HG02870 (cell line): ENCODE results near the gene FBXO9.
A peak's percentile ranks its signal among the peaks of the same experiment; 100 is the strongest.
"Not testable (repeated sequence)": the region's sequence is repeated elsewhere in the genome, so short reads cannot be mapped to it uniquely, and the experiment has no call there.

ENCODE experiments used
- ATAC-seq: cut with Tn5 transposase; IDR thresholded peaks from one replicate; pipeline ENCODE4 v1.9.1; 2021; ENCODE audit warnings: mild to moderate bottlenecking, moderate library complexity; ENCODE audit not compliant: unreplicated experiment

FBXO9 gene

DNA sequence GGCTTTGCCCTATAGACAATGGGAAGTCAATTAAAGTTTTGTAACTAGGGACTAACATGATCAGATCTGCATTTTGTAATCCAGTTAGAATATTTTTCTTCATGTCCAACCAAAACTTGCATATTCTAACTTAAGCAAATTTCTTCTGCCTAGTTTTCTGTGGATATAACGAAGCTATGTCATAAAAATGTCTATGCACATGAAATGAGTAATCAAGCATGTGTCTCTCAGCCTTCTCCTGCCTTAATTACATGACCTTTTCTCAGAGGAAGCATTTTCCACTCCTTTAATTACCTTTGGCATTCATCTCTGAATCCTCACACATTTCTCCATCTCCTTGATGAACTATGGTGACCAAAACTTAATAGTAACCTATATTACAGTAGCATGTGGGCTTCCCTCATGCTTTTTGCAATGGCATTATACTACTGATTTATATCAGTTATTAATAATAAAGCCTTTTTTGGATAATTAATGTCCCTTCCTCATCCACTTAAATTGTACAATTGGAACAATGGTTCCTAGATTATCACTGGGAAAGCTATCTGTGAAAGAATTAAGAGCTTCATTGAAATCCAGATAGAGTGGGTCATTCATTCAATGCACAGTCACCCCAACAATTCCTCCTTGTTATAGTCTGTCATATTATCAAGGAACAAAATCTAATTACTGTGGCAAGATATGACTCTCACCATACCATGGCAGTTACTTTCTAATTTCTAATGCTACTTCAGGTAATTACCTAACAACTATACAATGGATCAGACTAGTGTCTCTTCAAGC, 19.1 kb upstream of the FBXO9 start:
- ATAC-seq: no peak

DNA sequence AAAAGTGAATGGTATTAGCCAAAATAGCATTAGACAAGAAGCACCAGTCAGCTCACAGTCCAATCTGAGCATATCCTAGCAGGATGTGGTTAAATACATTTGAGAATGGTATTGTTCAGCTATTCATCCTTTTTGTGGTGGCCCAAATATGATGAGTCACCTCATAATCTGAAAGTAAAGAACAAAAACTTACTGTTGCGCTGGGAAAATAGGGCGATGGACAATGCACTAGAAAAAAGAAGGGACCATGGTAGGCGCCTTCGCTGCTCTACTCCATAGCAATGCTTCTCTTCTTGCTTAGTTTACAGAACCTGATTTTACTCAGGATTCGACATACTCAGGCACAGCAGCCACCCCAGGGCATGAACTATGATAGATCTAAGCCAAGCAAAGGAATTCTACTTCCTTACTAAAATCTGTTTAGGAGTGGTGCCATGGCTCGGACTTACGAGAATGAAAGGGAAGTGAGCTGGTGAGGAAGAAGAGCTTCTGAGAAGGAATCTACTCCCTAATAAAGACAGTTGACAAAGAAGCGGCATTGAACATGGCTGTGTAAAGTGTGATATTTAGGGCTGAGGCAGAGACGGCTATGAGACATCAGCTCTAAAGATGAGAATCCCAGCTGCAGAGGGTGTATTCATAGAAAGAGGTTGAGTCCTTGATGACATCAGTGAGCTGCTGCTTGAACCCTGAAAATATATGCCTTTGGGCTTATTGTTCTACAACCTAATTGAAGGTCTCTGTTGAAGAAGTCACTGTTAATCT, 16.6 kb upstream of the FBXO9 start:
- ATAC-seq: peak; percentile 87

DNA sequence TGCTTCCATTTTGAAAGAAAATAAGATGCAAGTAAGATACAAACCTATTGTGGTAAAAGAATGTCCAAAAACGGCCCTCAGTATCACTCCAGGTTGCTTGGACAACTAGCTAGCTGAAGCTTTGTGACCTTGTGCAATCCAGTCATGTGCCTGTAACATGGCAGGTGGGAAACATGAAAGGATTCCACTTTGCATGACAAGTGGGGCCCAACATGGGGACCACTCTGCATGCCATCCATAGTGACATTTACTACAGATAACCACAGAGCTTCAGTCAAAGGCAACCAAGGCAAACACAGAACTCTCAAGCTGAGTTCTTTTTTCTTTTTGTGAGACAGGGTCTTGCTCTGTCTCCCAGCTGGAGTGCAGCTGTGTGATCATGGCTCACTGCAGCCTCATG, 15.8 kb upstream of the FBXO9 start:
- no peak for ATAC-seq

DNA sequence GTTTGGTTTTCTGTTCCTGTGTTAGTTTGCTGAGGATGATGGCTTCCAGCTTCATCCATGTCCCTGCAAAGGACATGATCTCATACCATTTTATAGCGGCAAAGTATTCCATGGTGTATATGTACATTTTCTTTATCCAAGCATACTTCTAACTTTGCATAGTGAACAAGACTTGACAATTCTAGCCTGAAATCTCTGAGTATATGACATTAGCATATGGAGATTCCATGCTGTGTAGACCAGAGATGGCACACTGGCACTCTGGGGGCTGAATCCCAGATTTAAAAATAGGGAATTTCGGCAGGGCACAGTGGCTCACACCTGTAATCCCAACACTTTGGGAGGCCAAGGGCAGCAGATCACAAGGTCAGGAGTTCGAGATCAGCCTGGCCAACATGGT, 13.1 kb upstream of the FBXO9 start:
- ATAC-seq: not testable (repeated sequence)

DNA sequence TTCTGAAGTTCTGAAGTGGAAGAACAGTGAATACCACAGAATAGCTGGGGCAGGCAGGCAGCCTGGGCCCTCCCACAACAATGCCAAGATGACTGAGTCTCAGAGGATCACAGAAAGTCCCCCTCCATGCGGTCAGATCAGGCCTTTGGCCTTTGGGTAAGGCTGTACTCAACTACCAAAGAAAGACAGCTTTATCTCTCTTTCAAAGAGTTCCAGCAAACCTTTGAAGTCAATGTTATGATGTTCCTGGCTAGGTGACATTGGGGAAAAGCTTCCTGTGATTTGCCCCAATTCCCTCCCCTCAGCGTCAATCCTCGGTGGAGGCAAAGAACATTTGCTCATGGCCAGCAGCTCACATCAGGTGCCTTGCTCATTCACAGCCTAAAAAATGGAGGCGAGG, 10.7 kb upstream of the FBXO9 start:
- no peak for ATAC-seq

DNA sequence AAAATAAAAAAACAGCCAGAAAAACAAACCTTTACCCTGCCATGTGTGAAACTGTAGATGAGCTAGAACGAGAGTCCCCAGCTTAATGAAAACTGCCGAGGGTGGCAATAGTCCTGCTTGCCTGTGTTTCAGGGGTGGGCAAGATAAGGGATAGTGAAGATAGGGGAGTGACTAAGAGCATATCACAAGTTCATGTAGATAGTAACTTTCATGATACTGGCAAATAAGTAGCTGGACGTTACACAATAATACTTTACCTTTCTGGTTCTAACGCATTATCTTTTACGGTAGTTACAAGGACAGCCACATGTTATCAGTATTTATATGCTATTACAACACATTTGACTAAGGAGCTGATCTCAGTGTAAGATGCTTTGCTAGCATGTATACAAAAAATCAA, 9.3 kb upstream of the FBXO9 start:
- ATAC-seq: no peak

DNA sequence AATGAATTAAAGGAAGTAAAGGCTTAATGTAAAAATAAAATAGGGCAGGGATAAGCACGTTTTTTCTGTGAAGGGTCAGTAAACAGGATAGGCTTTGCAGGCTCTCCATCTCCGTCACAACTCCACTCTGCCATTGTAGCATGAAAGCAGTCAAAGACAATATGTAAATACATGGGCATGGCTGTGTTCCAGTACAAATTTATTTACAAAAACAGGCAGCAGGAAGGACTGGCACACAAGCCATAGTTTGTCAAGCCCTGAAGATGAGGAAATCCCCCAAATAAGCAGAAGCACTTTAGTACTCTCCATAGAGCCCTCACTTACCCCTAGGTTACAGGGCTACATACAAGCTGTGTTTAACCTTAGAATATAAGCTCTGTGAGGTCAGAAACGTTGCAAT, 8.9 kb upstream of the FBXO9 start:
- ATAC-seq: no peak

DNA sequence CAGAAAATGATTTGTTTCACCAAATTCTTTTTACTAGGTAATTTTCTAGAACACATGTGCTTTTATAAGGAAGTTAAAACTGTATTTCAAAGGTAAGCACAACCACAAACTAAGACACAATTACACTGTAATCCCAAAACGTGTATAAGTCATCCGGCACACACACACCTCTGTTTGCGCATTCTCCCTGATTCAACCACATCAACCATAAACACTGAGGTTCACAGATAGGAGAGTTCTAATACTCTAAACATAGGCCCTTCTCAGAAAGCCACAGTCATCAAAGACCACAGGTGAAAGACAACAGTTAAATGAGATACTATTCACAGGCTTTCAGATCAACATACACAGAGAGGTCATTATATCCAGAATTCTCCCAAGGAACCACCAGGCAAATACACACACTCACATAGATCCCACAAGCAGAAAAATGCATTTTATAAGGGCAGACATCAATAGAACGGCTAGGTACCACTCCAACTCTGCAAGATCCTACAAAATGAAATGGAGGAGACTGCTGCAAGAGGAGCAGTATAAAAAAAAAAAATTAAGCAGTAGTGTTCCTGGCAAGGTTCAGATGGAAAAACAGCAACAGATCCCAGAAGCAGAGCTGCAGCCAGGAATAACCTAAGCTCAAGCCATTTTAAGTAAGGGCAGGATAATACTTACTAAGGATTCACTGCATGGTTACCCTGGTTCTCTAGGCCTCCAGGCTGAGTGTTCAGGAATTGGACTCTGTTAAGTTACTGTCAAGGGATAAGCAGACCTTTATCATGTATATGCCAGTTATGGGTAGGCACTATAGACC, 6.6 kb upstream of the FBXO9 start:
- ATAC-seq: no peak

DNA sequence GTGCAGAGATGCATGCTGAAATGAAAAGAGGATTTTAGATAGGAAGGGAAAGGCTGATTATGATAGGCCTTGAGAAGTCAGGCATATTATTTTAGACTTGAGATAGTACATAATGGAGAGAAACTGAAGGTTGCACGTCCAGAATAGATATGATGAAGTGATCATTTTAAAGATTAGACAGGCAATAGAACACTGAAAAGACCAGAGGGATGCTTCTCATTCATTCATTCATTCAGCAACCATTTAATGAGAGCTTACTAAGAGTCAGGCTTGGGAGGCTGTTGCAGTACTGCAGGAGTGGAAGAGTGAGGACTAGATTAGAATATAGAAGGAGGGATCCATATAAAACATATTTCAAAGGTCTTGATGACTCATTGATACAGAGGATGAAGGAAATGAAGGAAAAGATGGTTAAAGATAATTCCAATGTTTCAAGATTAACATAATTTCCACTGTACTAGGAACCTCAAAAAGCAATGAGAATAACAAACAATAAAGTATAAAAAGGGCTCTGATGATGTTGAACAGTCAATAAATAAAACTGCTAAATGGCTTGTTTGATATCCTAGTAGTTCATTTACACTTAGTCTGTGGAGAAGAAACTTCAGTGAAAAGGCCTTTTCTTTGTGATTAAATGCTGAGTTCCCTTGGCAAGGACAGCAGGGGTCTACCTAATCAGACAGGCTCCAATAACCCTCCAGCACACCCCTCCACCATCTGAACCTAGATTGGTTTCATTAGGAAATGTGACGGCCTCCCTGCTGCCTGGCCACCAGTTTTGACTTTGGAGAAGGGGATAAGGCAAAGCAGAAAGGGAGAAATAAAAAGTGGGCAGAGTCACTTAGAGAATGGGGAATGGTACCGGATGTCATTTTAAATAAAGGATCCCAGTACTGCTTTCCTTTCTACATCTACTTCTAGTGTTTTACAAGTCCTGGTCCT, 5.3 kb upstream of the FBXO9 start:
- ATAC-seq: no peak

DNA sequence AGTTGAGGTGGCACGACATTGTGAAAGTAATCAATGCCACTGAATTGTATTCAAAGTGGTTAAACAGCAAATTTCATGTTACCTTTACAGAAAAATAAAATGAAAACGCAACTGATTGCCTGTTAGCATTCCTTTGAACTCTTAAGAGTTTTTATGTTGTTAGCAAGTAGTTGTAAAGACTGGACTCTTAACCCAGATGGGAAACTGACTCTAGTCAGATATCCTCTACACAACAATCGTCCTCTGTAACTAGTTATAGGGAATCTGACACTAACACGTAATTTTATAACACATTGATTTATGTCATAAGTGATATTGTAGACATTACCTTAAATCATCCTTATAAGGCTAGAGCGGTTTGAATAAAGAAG, 3.0 kb upstream of the FBXO9 start:
- no peak for ATAC-seq

DNA sequence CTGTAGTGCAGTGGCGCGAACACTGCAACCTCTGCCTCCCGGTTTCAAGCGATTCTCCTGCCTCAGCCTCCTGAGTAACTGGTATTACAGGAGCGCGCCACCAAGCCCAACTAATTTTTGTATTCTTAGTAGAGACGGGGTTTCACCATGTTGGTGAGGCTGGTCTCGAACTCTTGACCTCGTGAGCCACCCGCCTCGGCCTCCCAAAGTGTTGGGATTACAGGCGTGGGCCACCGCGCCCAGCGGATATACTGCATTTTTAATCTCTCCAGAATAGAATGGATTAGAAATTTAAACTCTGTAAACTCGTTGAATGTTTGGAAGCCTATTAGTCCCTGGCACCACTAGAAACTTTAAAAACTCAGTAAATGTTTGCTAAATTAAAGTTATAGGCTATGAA, 949 bp upstream of the FBXO9 start:
- not testable (repeated sequence) for ATAC-seq

DNA sequence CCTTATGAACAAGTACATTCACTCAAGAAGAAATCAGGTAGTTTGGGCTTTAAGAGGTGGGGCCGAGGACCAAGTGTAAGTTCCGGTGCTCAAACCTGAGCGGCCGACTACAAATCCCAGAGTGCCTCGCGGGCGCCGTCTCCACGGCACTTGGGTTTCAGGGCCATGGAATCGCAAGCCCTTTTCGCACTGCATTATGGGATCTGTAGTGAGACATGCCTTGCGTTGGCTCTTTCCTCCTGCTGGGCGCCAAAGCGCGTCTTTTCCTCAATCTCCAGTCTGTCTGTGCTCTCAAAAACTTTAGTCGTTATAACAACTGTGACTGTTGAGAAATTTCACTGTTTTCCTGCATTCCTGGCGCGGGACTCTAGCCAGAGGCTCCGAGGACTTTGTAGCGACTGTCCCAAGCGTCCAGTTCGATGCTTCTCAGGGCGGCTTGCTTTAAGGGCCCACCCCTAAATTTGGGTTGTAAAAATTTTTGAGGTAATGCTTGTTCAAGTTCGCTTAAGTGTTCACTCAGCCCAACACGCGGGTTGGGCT, 408 bp upstream of the FBXO9 start:
- peak; percentile 68 for ATAC-seq

DNA sequence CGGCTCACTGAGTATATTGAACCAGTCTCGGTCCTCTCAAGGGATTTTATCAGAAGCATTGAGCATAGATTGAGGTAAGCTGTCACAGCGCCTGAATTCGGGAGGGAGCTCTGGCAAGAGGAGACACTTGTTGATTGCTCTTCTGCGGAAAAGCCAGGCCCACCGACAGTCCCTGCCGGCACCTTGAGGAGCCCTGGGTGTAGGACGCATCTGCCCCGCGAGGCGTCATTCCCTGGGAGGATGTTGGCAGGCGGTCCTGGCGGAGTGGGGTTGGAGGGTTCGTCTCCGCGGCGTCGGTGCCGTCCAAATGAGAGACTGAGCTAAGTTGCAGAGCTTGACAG, 843 bp downstream of the FBXO9 start:
- ATAC-seq: no peak

DNA sequence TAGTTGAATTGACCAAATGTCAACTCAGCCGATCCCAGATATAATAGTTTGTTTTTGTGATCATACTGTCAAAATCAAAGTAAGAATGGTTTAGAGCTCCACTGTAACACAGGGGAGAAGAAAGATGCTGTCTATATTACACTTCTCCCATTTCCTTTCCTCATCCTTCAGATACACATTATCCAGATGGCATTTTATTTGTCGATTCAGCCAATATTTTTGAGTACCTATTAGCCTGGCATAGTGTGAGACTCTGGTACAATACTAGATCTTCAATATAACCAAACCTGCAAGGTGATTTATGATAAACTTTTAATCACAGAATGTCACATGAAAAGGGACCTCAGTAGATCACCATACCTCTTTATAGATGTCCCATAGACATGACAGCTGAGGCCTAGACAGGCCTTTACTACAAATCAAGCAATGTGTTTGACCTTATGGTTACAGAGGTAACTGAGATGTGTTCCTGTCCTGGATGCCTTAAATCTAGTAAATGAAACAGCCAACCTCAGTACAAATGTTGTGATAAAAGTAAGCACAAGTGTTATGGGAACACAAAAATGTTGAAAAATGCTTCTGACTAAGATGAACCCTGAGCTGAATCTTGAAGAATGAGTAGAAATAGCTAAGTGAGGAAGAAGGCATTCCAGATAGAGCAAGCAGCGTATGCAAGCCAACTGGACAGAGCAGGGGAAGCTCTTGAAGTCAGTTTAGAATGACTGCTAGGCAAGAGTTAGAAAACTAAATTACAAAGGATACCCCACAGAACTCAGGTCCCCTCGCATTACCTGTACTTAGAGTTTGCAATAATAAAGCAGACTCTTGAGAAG, 1.9 kb downstream of the FBXO9 start:
- ATAC-seq: no peak

DNA sequence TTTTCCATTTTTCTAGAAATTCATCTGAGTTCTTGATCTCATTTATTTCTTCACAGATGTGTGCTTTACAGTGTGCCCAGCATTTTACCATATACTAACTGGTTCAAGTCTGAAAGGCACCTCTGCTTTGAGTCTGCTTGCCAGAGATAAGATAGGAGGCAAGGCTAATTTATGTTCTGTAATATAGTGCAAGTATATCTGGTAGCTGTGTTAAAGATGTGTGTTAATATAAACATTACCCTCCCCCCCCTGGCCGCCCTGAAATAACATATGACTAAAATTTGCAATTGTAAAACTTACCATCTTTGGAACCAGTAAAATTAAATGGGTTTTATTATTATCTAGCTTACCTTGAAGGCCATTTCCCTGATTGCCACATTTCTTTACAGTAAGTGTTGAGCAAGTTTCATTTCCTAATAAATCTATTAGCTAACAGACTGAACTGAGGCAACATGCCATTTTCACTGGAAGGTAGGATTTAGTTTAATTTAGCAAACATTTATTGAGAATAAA, 2.7 kb downstream of the FBXO9 start:
- no peak for ATAC-seq

DNA sequence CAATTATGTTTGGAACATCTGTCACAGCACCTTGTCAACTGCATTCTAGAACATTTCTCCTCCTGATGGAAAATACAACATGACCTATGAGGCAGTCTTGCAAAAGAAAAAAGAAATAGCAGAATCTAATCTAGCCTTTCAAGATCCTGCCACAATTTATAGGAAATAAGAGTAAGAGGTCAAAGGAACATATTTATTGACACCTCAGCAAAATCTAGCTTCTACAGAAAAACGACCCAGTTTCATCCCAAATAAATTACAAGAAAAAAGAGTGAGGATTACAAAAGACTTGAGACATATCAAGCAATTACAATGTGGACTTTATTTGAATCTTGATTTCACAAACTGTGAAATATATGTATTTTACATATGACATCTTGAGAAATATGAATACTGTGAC, 4.2 kb downstream of the FBXO9 start:
- no peak for ATAC-seq

DNA sequence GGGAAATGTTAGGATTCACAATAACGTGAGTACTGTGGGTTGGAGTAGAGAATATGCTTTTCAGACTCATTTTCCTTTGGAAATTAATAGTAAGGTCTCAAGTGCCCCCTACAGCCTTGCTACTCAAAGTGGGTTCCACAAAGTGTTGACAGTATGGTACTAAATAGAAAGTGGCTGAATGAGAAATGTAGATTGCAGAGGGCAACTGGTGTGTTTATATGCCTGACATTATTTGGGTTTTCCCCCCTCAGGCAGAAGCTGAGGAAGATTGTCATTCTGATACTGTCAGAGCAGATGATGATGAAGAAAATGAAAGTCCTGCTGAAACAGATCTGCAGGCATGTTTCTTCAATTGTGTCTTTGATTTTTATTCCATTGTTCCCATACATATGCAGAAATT, 5.6 kb downstream of the FBXO9 start:
- ATAC-seq: peak; percentile 90

DNA sequence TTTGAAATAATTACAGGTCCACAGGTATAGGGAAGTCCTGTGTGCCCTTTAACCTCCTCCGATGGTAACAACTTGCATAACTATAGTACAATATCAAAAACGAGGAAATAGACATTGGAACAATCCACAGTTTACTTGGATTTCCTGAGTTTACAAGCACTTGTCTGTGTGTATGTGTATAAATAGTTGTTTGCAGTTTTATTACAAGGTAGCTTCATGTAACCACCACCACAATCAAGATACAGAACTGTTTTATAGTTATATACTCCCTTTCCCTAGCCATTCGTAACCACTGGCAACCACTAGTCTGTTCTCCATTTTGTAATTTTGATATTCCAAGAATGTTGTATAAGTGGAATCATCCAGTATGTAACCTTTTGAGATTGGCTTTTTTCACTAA, 9.1 kb downstream of the FBXO9 start:
- ATAC-seq: no peak

DNA sequence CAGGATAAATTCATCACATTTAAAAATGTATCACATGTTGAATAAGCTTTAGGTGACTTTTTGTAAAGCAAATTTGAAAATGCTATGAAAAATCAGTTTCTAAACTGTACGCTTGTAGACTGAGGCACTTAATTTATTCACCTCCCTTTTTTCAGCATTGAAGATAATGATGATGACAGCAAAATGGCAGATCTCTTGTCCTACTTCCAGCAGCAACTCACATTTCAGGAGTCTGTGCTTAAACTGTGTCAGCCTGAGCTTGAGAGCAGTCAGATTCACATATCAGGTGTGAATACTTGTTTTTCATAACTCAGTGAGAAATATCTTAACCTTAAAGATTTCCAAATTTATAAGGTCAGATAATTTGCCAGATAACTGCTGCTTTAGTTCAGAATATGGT, 15.6 kb downstream of the FBXO9 start:
- no peak for ATAC-seq
